B cell (primary cell): ENCODE data around the gene TRAPPC5.

Experiments
- EZH2 ChIP-seq: IDR thresholded peaks from 2 replicates; pipeline ENCODE4 v1.6.1; 2012; ENCODE audit warnings: borderline replicate concordance, low read depth, mild to moderate bottlenecking, moderate library complexity, low read length; ENCODE audit not compliant: insufficient read depth, poor library complexity, severe bottlenecking
- TF ChIP-seq, protein P1 (sequence below): fragments of 200-600 bp; IDR thresholded peaks from one replicate; pipeline ENCODE4 v1.8.0; 2022; ENCODE audit warnings: antibody characterized with exemption, mild to moderate bottlenecking

DNA sequence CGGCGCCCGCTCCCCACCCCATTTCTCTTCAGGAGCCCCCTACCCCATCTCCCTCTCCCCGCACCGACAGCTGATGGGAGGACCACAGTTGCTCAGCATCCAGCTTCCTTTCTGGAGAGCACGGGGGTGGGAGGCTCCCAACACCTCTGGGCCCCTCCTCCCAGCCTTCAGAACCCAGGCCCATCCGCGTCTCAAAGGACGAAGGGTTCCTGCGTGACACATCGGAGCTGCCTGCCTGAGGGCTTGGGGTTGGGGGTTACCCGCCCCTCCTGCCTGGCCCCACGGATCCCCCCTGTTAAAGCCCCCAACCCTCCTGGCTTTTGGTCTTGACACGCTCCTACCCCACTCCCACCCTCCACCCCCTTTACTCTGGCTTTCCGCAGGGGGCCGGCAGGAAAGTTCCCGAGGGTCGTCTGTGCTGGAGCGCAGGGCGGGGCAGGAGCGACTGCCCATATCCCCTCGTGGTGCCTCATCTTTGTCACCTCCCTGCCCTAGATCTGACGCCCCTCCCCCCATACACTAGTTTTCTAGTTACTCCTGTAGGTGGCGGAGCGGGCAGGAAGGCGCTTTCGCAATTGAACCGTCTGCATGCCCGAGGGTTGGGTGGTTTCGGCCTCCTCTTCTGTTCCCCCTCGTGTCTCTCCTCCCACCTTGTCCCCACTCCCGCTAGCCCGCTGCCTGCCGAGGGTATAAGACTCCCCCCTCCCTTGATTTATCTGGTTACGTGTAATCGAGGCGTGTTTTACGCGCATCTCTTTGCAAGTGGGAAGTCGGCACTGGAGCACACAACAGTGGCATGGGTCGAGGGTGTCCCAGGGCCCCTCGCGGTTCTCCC lies 924 bp downstream of the TRAPPC5 start:
- TF ChIP-seq EZH2: no peak
- TF ChIP-seq, protein P1, sequence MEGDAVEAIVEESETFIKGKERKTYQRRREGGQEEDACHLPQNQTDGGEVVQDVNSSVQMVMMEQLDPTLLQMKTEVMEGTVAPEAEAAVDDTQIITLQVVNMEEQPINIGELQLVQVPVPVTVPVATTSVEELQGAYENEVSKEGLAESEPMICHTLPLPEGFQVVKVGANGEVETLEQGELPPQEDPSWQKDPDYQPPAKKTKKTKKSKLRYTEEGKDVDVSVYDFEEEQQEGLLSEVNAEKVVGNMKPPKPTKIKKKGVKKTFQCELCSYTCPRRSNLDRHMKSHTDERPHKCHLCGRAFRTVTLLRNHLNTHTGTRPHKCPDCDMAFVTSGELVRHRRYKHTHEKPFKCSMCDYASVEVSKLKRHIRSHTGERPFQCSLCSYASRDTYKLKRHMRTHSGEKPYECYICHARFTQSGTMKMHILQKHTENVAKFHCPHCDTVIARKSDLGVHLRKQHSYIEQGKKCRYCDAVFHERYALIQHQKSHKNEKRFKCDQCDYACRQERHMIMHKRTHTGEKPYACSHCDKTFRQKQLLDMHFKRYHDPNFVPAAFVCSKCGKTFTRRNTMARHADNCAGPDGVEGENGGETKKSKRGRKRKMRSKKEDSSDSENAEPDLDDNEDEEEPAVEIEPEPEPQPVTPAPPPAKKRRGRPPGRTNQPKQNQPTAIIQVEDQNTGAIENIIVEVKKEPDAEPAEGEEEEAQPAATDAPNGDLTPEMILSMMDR: peak; percentile 67
